Measurements from ENCODE around the gene DEFB125. TPM values are rescaled to one million over a fixed set of nuclear protein-coding genes. Genes with fewer than 3 reads are reported as not detected.

The DEFB125 gene
- total and polyA plus RNA-seq, 4 donors: not detected

GRCh38 chr20:64766-65322, 22.6 kb upstream of the DEFB125 start:
- H3K27me3 ChIP-seq (ENCODE audit: control insufficient read depth in 4 of 4, insufficient read depth in 4 of 4, low read length in 3 of 4): peaks cover 0 to 6% (median 1%) of the 10 kb centered on the region in 4 donors
- 77% methylated on average over 2 of the region's 2 CpGs for WGBS
- H3K4me1 ChIP-seq (ENCODE audit: control insufficient read depth in 4 of 4, insufficient read depth in 4 of 4, low read length in 3 of 4): no peaks in the 10 kb centered on the region
- H3K9me3 ChIP-seq (ENCODE audit: control insufficient read depth in 4 of 4, low read length in 3 of 4): peaks cover 6 to 35% (median 15%) of the 10 kb centered on the region in 4 donors
- no peak overlapping the region for H3K27ac ChIP-seq (ENCODE audit: low read depth in 1 of 2, low read length in 2 of 2)
- TF ChIP-seq FOXA1 (IDR thresholded peaks at IDR 0.05) (no peak), CTCF (IDR thresholded peaks at IDR 0.05; ENCODE audit: low read depth, low read length, missing input control) (no peak), RXRA (IDR thresholded peaks at IDR 0.05) (no peak), NR2F2 (IDR thresholded peaks at IDR 0.05) (no peak), SP1 (IDR thresholded peaks at IDR 0.05) (no peak), GABPA (IDR thresholded peaks at IDR 0.05 in 1 of 2, conservative IDR thresholded peaks at IDR 0.05 in 1 of 2) (no peak), HNF4G (IDR thresholded peaks at IDR 0.05) (no peak), MAX (IDR thresholded peaks at IDR 0.05) (no peak), ZBTB33 (IDR thresholded peaks at IDR 0.05) (no peak), YY1 (IDR thresholded peaks at IDR 0.05) (no peak), HNF4A (conservative IDR thresholded peaks at IDR 0.05) (no peak), EGR1 (IDR thresholded peaks at IDR 0.05; ENCODE audit: low read depth in 2 of 2) (no peak)
- TF ChIP-seq, protein P1, sequence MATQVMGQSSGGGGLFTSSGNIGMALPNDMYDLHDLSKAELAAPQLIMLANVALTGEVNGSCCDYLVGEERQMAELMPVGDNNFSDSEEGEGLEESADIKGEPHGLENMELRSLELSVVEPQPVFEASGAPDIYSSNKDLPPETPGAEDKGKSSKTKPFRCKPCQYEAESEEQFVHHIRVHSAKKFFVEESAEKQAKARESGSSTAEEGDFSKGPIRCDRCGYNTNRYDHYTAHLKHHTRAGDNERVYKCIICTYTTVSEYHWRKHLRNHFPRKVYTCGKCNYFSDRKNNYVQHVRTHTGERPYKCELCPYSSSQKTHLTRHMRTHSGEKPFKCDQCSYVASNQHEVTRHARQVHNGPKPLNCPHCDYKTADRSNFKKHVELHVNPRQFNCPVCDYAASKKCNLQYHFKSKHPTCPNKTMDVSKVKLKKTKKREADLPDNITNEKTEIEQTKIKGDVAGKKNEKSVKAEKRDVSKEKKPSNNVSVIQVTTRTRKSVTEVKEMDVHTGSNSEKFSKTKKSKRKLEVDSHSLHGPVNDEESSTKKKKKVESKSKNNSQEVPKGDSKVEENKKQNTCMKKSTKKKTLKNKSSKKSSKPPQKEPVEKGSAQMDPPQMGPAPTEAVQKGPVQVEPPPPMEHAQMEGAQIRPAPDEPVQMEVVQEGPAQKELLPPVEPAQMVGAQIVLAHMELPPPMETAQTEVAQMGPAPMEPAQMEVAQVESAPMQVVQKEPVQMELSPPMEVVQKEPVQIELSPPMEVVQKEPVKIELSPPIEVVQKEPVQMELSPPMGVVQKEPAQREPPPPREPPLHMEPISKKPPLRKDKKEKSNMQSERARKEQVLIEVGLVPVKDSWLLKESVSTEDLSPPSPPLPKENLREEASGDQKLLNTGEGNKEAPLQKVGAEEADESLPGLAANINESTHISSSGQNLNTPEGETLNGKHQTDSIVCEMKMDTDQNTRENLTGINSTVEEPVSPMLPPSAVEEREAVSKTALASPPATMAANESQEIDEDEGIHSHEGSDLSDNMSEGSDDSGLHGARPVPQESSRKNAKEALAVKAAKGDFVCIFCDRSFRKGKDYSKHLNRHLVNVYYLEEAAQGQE (IDR thresholded peaks at IDR 0.05): no peak
- DNase-seq (ENCODE audit: low spot score): no peak
- H3K36me3 ChIP-seq (ENCODE audit: control insufficient read depth in 4 of 4, insufficient read depth in 3 of 4, low read depth in 1 of 4, low read length in 3 of 4): no peaks in the 10 kb centered on the region
- no peak overlapping the region for H3K9ac ChIP-seq (ENCODE audit: low read depth in 1 of 2, low read length in 2 of 2)
- no peak overlapping the region for H3K4me3 ChIP-seq (ENCODE audit: low read depth in 1 of 3, low read length in 3 of 3)

DNA sequence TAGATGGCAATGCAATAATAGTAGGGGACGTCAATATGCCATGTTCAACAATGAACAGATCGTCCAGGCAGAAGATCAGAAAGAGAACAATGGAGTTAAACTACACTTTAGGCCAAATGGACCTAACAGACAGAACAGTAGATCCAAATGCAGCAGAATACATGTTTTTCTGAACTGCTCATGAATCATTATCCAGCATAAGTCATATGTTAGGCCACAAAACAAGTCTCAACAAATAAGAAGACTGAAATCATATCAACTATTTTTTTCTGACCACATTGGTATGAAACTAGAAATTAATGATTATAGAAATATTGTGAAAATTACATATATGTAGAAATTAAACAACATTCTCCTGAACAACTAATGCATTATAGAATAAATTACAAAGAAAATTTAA, 10.2 kb upstream of the DEFB125 start:
- Histone ChIP-seq H3K4me1 (ENCODE audit: control insufficient read depth in 4 of 4, insufficient read depth in 4 of 4, low read length in 3 of 4) (peaks cover 0 to 2% (median 0%) of the 10 kb centered on the region in 4 donors), H3K27me3 (ENCODE audit: control insufficient read depth in 4 of 4, insufficient read depth in 4 of 4, low read length in 3 of 4) (peaks cover 0 to 6% (median 0%) of the 10 kb centered on the region in 4 donors), H3K9me3 (ENCODE audit: control insufficient read depth in 4 of 4, low read length in 3 of 4) (peaks cover 0 to 6% (median 4%) of the 10 kb centered on the region in 4 donors), H3K9ac (ENCODE audit: low read depth in 1 of 2, low read length in 2 of 2) (no peak overlapping the region), H3K27ac (ENCODE audit: low read depth in 1 of 2, low read length in 2 of 2) (no peak overlapping the region), H3K36me3 (ENCODE audit: control insufficient read depth in 4 of 4, insufficient read depth in 3 of 4, low read depth in 1 of 4, low read length in 3 of 4) (no peaks in the 10 kb centered on the region), H3K4me3 (ENCODE audit: low read depth in 1 of 3, low read length in 3 of 3) (no peak overlapping the region)
- DNase-seq (ENCODE audit: low spot score): no peak
- no peak for TF ChIP-seq YY1 (IDR thresholded peaks at IDR 0.05)
- TF ChIP-seq SP1 (IDR thresholded peaks at IDR 0.05): no peak
- TF ChIP-seq CTCF (IDR thresholded peaks at IDR 0.05; ENCODE audit: low read depth, low read length, missing input control): no peak
- TF ChIP-seq HNF4G (IDR thresholded peaks at IDR 0.05): no peak
- TF ChIP-seq GABPA (IDR thresholded peaks at IDR 0.05 in 1 of 2, conservative IDR thresholded peaks at IDR 0.05 in 1 of 2): no peak
- no peak for TF ChIP-seq EGR1 (IDR thresholded peaks at IDR 0.05; ENCODE audit: low read depth in 2 of 2)
- TF ChIP-seq MAX (IDR thresholded peaks at IDR 0.05): no peak
- TF ChIP-seq NR2F2 (IDR thresholded peaks at IDR 0.05): no peak
- no peak for TF ChIP-seq ZBTB33 (IDR thresholded peaks at IDR 0.05)
- TF ChIP-seq RXRA (IDR thresholded peaks at IDR 0.05): no peak
- TF ChIP-seq RAD21 (IDR thresholded peaks at IDR 0.05): no peak
- no peak for TF ChIP-seq JUND (IDR thresholded peaks at IDR 0.05)
- no peak for TF ChIP-seq TAF1 (conservative IDR thresholded peaks at IDR 0.05)
- 42% methylated on average over 2 of the region's 2 CpGs for WGBS

All from liver (tissue), 9 donors.